ENCODE data around the gene SEC14L5. TPM values are rescaled to one million over a fixed set of nuclear protein-coding genes. Genes with fewer than 3 reads are reported as not detected.
A peak's percentile ranks its signal among the peaks of the same experiment; 100 is the strongest.

Gene SEC14L5
- total RNA-seq, 1 donor from 2014 or later: 0.32 TPM

GRCh38 chr16:5025171-5025632, 67.1 kb downstream of the SEC14L5 start:
- Histone ChIP-seq H3K36me3 (ENCODE audit: insufficient read depth, low read length) (no peaks in the 10 kb centered on the region), H3K27me3 (ENCODE audit: insufficient read depth, low read length) (peaks cover 2% of the 10 kb centered on the region), H3K79me2 (ENCODE audit: insufficient read depth, low read length) (no peaks in the 10 kb centered on the region), H3K9ac (ENCODE audit: low read length) (no peak overlapping the region), H3K9me3 (ENCODE audit: insufficient read depth, low read depth, low read length) (no peaks in the 10 kb centered on the region), H3K4me3 (ENCODE audit: insufficient read depth, low read depth, low read length) (no peak overlapping the region), H3K4me1 (ENCODE audit: insufficient read depth, low read length) (no peaks in the 10 kb centered on the region), H3K27ac (ENCODE audit: low read depth, low read length) (no peak overlapping the region), H2AFZ (ENCODE audit: low read depth, low read length) (no peak overlapping the region), H4K20me1 (ENCODE audit: insufficient read depth, low read length) (peaks cover 4% of the 10 kb centered on the region), H3K4me2 (ENCODE audit: low read length) (no peak overlapping the region)
- DNase-seq (ENCODE audit: low read depth) (no peak), FAIRE-seq (no peak)
- TF ChIP-seq CTCF (IDR thresholded peaks at IDR 0.05; ENCODE audit: insufficient read depth, low read depth, low read length): peak; percentile 4
- no peak for TF ChIP-seq EZH2 (IDR thresholded peaks at IDR 0.05; ENCODE audit: insufficient read depth, low read length)
- H3K27ac Mint-ChIP-seq (ENCODE audit: unreplicated experiment): no peak overlapping the region
- H3K9me3 Mint-ChIP-seq (ENCODE audit: unreplicated experiment): no peaks in the 10 kb centered on the region
- no peaks in the 10 kb centered on the region for H3K27me3 Mint-ChIP-seq (ENCODE audit: low read depth, unreplicated experiment)
- H3K4me1 Mint-ChIP-seq (ENCODE audit: low read depth, unreplicated experiment): no peaks in the 10 kb centered on the region
- H3K36me3 Mint-ChIP-seq (ENCODE audit: low read depth, unreplicated experiment): peaks cover 16% of the 10 kb centered on the region
- no peak overlapping the region for H3K4me3 Mint-ChIP-seq (ENCODE audit: unreplicated experiment)

GRCh38 chr16:5026664-5027063, 68.5 kb downstream of the SEC14L5 start:
- no peaks in the 10 kb centered on the region for H3K4me1 Mint-ChIP-seq (ENCODE audit: low read depth, unreplicated experiment)
- H3K27me3 ChIP-seq (ENCODE audit: insufficient read depth, low read length): no peaks in the 10 kb centered on the region
- FAIRE-seq: no peak

More at GRCh38 chr16:5026664-5027063, 68.5 kb downstream of the SEC14L5 start:
- peaks cover 4% of the 10 kb centered on the region for H4K20me1 ChIP-seq (ENCODE audit: insufficient read depth, low read length)
- H3K36me3 ChIP-seq (ENCODE audit: insufficient read depth, low read length): no peaks in the 10 kb centered on the region
- no peak overlapping the region for H3K27ac ChIP-seq (ENCODE audit: low read depth, low read length)
- no peak for TF ChIP-seq EZH2 (IDR thresholded peaks at IDR 0.05; ENCODE audit: insufficient read depth, low read length)
- no peak for TF ChIP-seq CTCF (IDR thresholded peaks at IDR 0.05; ENCODE audit: insufficient read depth, low read depth, low read length)
- DNase-seq (ENCODE audit: low read depth): no peak
- H3K79me2 ChIP-seq (ENCODE audit: insufficient read depth, low read length): no peaks in the 10 kb centered on the region
- H3K9ac ChIP-seq (ENCODE audit: low read length): no peak overlapping the region
- H3K9me3 ChIP-seq (ENCODE audit: insufficient read depth, low read depth, low read length): no peaks in the 10 kb centered on the region
- Mint-ChIP-seq H3K4me3 (ENCODE audit: unreplicated experiment) (no peak overlapping the region), H3K27ac (ENCODE audit: unreplicated experiment) (no peak overlapping the region), H3K36me3 (ENCODE audit: low read depth, unreplicated experiment) (peaks cover 16% of the 10 kb centered on the region), H3K9me3 (ENCODE audit: unreplicated experiment) (no peaks in the 10 kb centered on the region), H3K27me3 (ENCODE audit: low read depth, unreplicated experiment) (no peaks in the 10 kb centered on the region)
- H3K4me3 ChIP-seq (ENCODE audit: insufficient read depth, low read depth, low read length): no peak overlapping the region
- no peak overlapping the region for H2AFZ ChIP-seq (ENCODE audit: low read depth, low read length)
- no peaks in the 10 kb centered on the region for H3K4me1 ChIP-seq (ENCODE audit: insufficient read depth, low read length)
- H3K4me2 ChIP-seq (ENCODE audit: low read length): no peak overlapping the region

All from astrocyte (in vitro differentiated cells and primary cell).